Fibroblast of lung (primary cell): ENCODE measurements around the gene FLNC. TPM values are rescaled to one million over a fixed set of nuclear protein-coding genes. Genes with fewer than 3 reads are reported as not detected.

ENCODE experiments used
- DNase-seq, 2 donors: peaks; one replicate each; pipeline versions ENCODE4 v3.0.0 to v3.0.0-alpha.2; 2010; ENCODE audit warnings: low read depth in 2 of 2
- H2AFZ ChIP-seq: 2 replicates; pipeline ENCODE4 v1.5.1; 2012; ENCODE audit warnings: low read length, control low read depth, inconsistent platforms
- H3K27ac ChIP-seq: 2 replicates; pipeline ENCODE4 v1.5.1; 2011; ENCODE audit warnings: low read length, control low read depth; ENCODE audit not compliant: insufficient read depth
- H3K27me3 ChIP-seq: 2 replicates; pipeline ENCODE4 v1.5.1; 2011; ENCODE audit warnings: mild to moderate bottlenecking, low read length; ENCODE audit not compliant: control insufficient read depth, insufficient read depth
- H3K36me3 ChIP-seq: 2 replicates; pipeline ENCODE4 v1.5.1; 2011; ENCODE audit warnings: low read length; ENCODE audit not compliant: control insufficient read depth, insufficient read depth
- H3K4me1 ChIP-seq: 2 replicates; pipeline ENCODE4 v1.5.1; 2011; ENCODE audit warnings: low read length; ENCODE audit not compliant: control insufficient read depth, insufficient read depth; ENCODE audit errors: extremely low read depth
- H3K4me2 ChIP-seq: 2 replicates; pipeline ENCODE4 v1.5.1; 2011; ENCODE audit warnings: low read length, control low read depth; ENCODE audit not compliant: insufficient read depth; ENCODE audit errors: extremely low read depth
- H3K4me3 ChIP-seq, 4 experiments: fragments of 200-600 bp in 1 of 4; sonication (generic) in 1 of 4; replicated peaks in 1 of 4; 2 replicates each; pipeline ENCODE4 v1.5.1; 2011 to 2016; ENCODE audit warnings: low read length in 4 of 4, low read depth in 3 of 4, mild to moderate bottlenecking in 3 of 4, control low read depth in 2 of 4, inconsistent platforms in 1 of 4, mixed read lengths in 1 of 4; ENCODE audit not compliant: insufficient read depth in 1 of 4; ENCODE audit errors: control extremely low read depth in 1 of 4
- H3K79me2 ChIP-seq: 2 replicates; pipeline ENCODE4 v1.5.1; 2012; ENCODE audit warnings: mild to moderate bottlenecking, low read length, inconsistent platforms; ENCODE audit not compliant: control insufficient read depth, insufficient read depth
- H3K9ac ChIP-seq: 2 replicates; pipeline ENCODE4 v1.5.1; 2011; ENCODE audit warnings: mild to moderate bottlenecking, low read length, control low read depth; ENCODE audit not compliant: insufficient read depth
- H3K9me3 ChIP-seq: 2 replicates; pipeline ENCODE4 v1.5.1; 2012; ENCODE audit warnings: low read depth, low read length; ENCODE audit not compliant: control insufficient read depth, insufficient read depth
- H4K20me1 ChIP-seq: 2 replicates; pipeline ENCODE4 v1.5.1; 2011; ENCODE audit warnings: low read length; ENCODE audit not compliant: control insufficient read depth, insufficient read depth; ENCODE audit errors: extremely low read depth
- CTCF ChIP-seq, 2 donors: IDR thresholded peaks in 1 of 2; conservative IDR thresholded peaks in 1 of 2; 1 replicate in 1 of 2; 2 replicates in 1 of 2; pipeline ENCODE4 v1.5.1; 2011 to 2012; ENCODE audit warnings: low read length in 2 of 2, control low read depth in 1 of 2, inconsistent platforms in 1 of 2, low read depth in 1 of 2, mild to moderate bottlenecking in 1 of 2
- EZH2 ChIP-seq: IDR thresholded peaks from 2 replicates; pipeline ENCODE4 v1.5.1; 2012; ENCODE audit warnings: low read length, control low read depth, mild to moderate bottlenecking; ENCODE audit errors: missing control alignments
- polyA plus RNA-seq, 2 donors: library from polyadenylated mRNA; depleted of rRNA in 1 of 2; stranded (reverse) in 1 of 2; unstranded in 1 of 2; fragments of >200 nt; gene quantifications; 2 replicates each; pipeline ENCODE4 v1.2.1, GENCODE V29; 2011 to 2012; ENCODE audit warnings: missing spikeins in 1 of 2
- total RNA-seq: library from RNA; depleted of rRNA; stranded (reverse); fragments of >200 nt; gene quantifications from 2 replicates; pipeline ENCODE4 v1.2.1, GENCODE V29; 2014

The FLNC gene
- total and polyA plus RNA-seq, 2 donors (not counting 1 experiment from before 2014, with no cell fraction given) = 29.3 to 191 TPM

- TF ChIP-seq EZH2 (no peak), CTCF (conservative IDR thresholded peaks at IDR 0.05 in 1 of 2, IDR thresholded peaks at IDR 0.05 in 1 of 2; ENCODE audit: low read depth in 1 of 2, low read length in 2 of 2) (no peak)
- Histone ChIP-seq H3K27me3 (no peaks in the 10 kb centered on the region), H2AFZ (no peak overlapping the region), H3K4me1 (no peaks in the 10 kb centered on the region), H3K4me3 (no peak overlapping the region), H3K4me2 (no peak overlapping the region), H3K9me3 (no peaks in the 10 kb centered on the region), H3K36me3 (peaks cover 68% of the 10 kb centered on the region), H4K20me1 (peaks cover 2% of the 10 kb centered on the region), H3K9ac (no peak overlapping the region), H3K79me2 (no peaks in the 10 kb centered on the region), H3K27ac (no peak overlapping the region)
- DNase-seq = no peak
Observed at GRCh38 chr7:128853799-128854198, 23.6 kb downstream of the FLNC start.

- H4K20me1 ChIP-seq = peaks cover 2% of the 10 kb centered on the region
- H3K36me3 ChIP-seq = peaks cover 71% of the 10 kb centered on the region
- TF ChIP-seq CTCF (conservative IDR thresholded peaks at IDR 0.05 in 1 of 2, IDR thresholded peaks at IDR 0.05 in 1 of 2; ENCODE audit: low read depth in 1 of 2, low read length in 2 of 2) (no peak), EZH2 (no peak)
Observed at GRCh38 chr7:128854396-128854795, 24.2 kb downstream of the FLNC start.

GRCh38 chr7:128855559-128855958, 25.4 kb downstream of the FLNC start:
- Histone ChIP-seq H3K27ac (no peak overlapping the region), H3K36me3 (peaks cover 64% of the 10 kb centered on the region), H3K4me1 (peaks cover 4% of the 10 kb centered on the region), H3K9me3 (no peaks in the 10 kb centered on the region), H3K79me2 (no peaks in the 10 kb centered on the region), H3K4me2 (no peak overlapping the region), H3K27me3 (no peaks in the 10 kb centered on the region), H3K9ac (no peak overlapping the region), H2AFZ (no peak overlapping the region), H3K4me3 (no peak overlapping the region), H4K20me1 (peaks cover 2% of the 10 kb centered on the region)
- TF ChIP-seq EZH2 (no peak), CTCF (conservative IDR thresholded peaks at IDR 0.05 in 1 of 2, IDR thresholded peaks at IDR 0.05 in 1 of 2; ENCODE audit: low read depth in 1 of 2, low read length in 2 of 2) (no peak)
- no peak for DNase-seq

More at GRCh38 chr7:128854396-128854795, 24.2 kb downstream of the FLNC start:
- H2AFZ ChIP-seq = no peak overlapping the region
- no peak overlapping the region for H3K9ac ChIP-seq
- H3K79me2 ChIP-seq = no peaks in the 10 kb centered on the region
- H3K4me2 ChIP-seq = no peak overlapping the region
- no peak overlapping the region for H3K27ac ChIP-seq
- H3K9me3 ChIP-seq = no peaks in the 10 kb centered on the region
- no peaks in the 10 kb centered on the region for H3K4me1 ChIP-seq
- H3K27me3 ChIP-seq = no peaks in the 10 kb centered on the region
- H3K4me3 ChIP-seq = no peak overlapping the region
- no peak for DNase-seq
